Measurements from ENCODE around the gene SH2D2A.

The SH2D2A gene

GRCh38 chr1:156804026-156804425, 12.6 kb downstream of the SH2D2A start:
- no peak for TF ChIP-seq CTCF (IDR thresholded peaks at IDR 0.05)
- Histone ChIP-seq H3K9me3 (ENCODE audit: control insufficient read depth, low read length) (no peaks in the 10 kb centered on the region), H3K27ac (no peak overlapping the region), H2AFZ (no peak overlapping the region), H3K36me3 (ENCODE audit: control insufficient read depth, insufficient read depth, low read length) (no peaks in the 10 kb centered on the region), H3K4me2 (ENCODE audit: low read length) (peak overlapping the region; percentile 2), H3K4me3 (ENCODE audit: low read depth, low read length) (no peak overlapping the region), H3K9ac (no peak overlapping the region), H3K4me1 (peaks cover 23% of the 10 kb centered on the region), H3K79me2 (no peaks in the 10 kb centered on the region), H3K27me3 (ENCODE audit: control insufficient read depth, insufficient read depth, low read length) (no peaks in the 10 kb centered on the region)

DNA sequence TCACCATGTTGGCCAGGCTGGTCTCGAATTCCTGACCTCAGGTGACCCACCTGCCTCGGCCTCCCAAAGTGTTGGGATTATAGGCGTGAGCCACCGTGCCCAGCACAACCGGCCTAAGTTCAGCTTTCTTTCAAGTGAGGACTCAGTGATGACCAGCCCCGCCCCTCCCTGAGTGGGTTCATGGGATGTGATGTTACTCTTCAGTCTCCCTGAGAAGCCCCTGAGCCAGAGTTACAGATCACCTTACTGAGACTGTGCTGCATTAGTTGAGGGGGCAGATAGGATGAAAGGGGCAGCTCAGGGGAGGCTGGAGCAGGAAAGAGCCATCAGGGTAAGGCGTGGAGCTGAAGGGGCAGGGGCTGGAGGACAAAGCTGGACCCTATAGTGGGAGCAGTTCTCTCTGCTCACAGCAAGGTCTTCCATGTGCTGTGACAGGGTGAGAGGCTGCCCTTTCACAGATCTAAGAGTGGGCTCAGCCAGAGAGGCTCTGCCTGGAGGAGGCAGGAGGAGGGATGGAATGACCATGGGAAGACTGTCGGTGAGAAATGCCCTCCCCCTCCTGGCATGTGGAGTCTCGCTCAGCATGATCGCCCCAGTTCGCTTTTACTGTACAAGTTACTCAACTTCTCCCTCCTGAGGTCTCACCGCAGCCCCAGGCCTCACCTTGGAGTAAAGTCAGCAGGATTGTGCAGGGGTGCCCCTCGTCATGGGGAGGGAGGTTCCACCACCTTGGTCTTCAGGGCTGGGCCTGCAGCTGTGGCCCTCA, 13.4 kb downstream of the SH2D2A start:
- Histone ChIP-seq H3K36me3 (ENCODE audit: control insufficient read depth, insufficient read depth, low read length) (no peaks in the 10 kb centered on the region), H3K27me3 (ENCODE audit: control insufficient read depth, insufficient read depth, low read length) (no peaks in the 10 kb centered on the region), H3K4me2 (ENCODE audit: low read length) (no peak overlapping the region), H3K27ac (no peak overlapping the region), H3K4me3 (ENCODE audit: low read depth, low read length) (no peak overlapping the region), H3K79me2 (no peaks in the 10 kb centered on the region), H3K4me1 (peaks cover 23% of the 10 kb centered on the region), H2AFZ (no peak overlapping the region), H3K9ac (no peak overlapping the region), H3K9me3 (ENCODE audit: control insufficient read depth, low read length) (no peaks in the 10 kb centered on the region)
- no peak for TF ChIP-seq CTCF (IDR thresholded peaks at IDR 0.05)

GRCh38 chr1:156802421-156802935, 14.2 kb downstream of the SH2D2A start:
- Histone ChIP-seq H3K4me3 (ENCODE audit: low read depth, low read length) (no peak overlapping the region), H3K79me2 (no peaks in the 10 kb centered on the region), H3K27ac (no peak overlapping the region), H3K4me2 (ENCODE audit: low read length) (no peak overlapping the region), H3K9ac (no peak overlapping the region), H3K36me3 (ENCODE audit: control insufficient read depth, insufficient read depth, low read length) (no peaks in the 10 kb centered on the region), H2AFZ (no peak overlapping the region), H3K4me1 (peaks cover 23% of the 10 kb centered on the region), H3K9me3 (ENCODE audit: control insufficient read depth, low read length) (no peaks in the 10 kb centered on the region), H3K27me3 (ENCODE audit: control insufficient read depth, insufficient read depth, low read length) (no peaks in the 10 kb centered on the region)
- TF ChIP-seq CTCF (IDR thresholded peaks at IDR 0.05) = no peak

DNA sequence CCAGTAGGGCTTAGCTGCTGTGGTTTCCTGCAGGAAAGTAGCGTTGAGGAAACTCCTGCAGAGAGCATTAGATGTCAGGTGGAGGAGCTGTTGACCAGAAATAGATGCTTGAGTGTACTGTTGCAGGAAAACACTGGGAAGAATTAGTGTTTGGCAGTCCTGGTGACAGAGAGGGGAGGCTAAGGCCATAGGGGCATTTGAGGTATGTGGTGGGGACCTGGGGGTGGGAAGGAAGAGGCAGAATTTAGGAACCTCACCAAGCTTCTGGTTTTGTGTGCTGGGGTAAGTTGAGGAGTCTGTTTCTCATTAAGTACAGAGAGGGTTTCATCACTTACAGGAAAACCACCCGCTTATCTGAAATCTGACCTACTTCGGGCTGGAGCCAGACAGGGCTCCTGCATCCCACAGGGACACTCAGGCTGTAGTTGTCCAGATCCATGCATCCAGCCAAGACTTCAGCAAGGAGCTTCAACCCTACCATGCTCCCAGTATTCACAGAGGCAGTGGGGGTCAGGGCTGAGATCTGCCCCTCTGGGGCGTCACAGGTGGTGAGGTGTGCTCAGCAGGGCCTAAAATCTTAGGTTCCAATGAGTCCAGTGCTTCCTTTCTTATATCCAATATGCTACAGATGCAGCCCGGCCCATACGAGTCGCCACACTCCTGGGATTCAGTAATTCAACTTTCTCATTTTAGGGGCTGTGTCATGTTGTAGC, 15.1 kb downstream of the SH2D2A start:
- no peaks in the 10 kb centered on the region for H3K27me3 ChIP-seq (ENCODE audit: control insufficient read depth, insufficient read depth, low read length)
- no peak overlapping the region for H3K4me3 ChIP-seq (ENCODE audit: low read depth, low read length)
- no peak for TF ChIP-seq CTCF (IDR thresholded peaks at IDR 0.05)
- no peaks in the 10 kb centered on the region for H3K36me3 ChIP-seq (ENCODE audit: control insufficient read depth, insufficient read depth, low read length)
- no peak overlapping the region for H3K27ac ChIP-seq
- no peak overlapping the region for H2AFZ ChIP-seq
- H3K9ac ChIP-seq = no peak overlapping the region
- H3K4me2 ChIP-seq (ENCODE audit: low read length) = peak overlapping the region; percentile 5
- H3K79me2 ChIP-seq = no peaks in the 10 kb centered on the region
- no peaks in the 10 kb centered on the region for H3K9me3 ChIP-seq (ENCODE audit: control insufficient read depth, low read length)
- peaks cover 23% of the 10 kb centered on the region for H3K4me1 ChIP-seq
